A673 (cell line): ENCODE data around the gene C19orf85. TPM values are rescaled to one million over a fixed set of nuclear protein-coding genes. Genes with fewer than 3 reads are reported as not detected.

ENCODE experiments used
- BruUV-seq: library from RNA; stranded (reverse); fragments of 400-500 nt; replicated peaks from 2 replicates; lab custom pipeline; 2021; lab: Mats Ljungman, UMichigan
- CTCF ChIA-PET: fragments of 300-600 bp; sonication (Branson Sonifier 250); formaldehyde crosslinking; loops from one replicate; lab custom pipeline; 2022; ENCODE audit warnings: antibody characterized with exemption; lab: Charles Lee
- POLR2A ChIA-PET: fragments of 300-600 bp; sonication (Branson Sonifier 250); formaldehyde crosslinking; loops from one replicate; lab custom pipeline; 2022; ENCODE audit warnings: antibody characterized with exemption; ENCODE audit not compliant: low non-redundant PET; lab: Charles Lee
- DNase-seq: peaks from one replicate; pipeline ENCODE4 v3.0.0-alpha.2; 2015; ENCODE audit warnings: low spot score
- H3K27ac ChIP-seq: fragments of 200-600 bp; sonication (generic); 2 replicates; pipeline ENCODE4 v1.5.1; 2016; ENCODE audit warnings: mixed run types, low read depth, mild to moderate bottlenecking, mixed read lengths, antibody characterized with exemption, low read length; ENCODE audit not compliant: poor library complexity, severe bottlenecking
- H3K27me3 ChIP-seq: fragments of 200-600 bp; sonication (generic); replicated peaks from 2 replicates; pipeline ENCODE4 v1.6.1; 2017; ENCODE audit warnings: mixed run types, low read depth, mild to moderate bottlenecking, mixed read lengths, antibody characterized with exemption, low read length; ENCODE audit not compliant: insufficient read depth, poor library complexity
- H3K36me3 ChIP-seq: fragments of 200-600 bp; sonication (generic); 2 replicates; pipeline ENCODE4 v1.6.1; 2016; ENCODE audit warnings: mixed run types, mild to moderate bottlenecking, mixed read lengths, antibody characterized with exemption, low read length; ENCODE audit not compliant: insufficient read depth, poor library complexity, severe bottlenecking
- H3K4me1 ChIP-seq: fragments of 200-600 bp; sonication (generic); 2 replicates; pipeline ENCODE4 v1.6.1; 2017; ENCODE audit warnings: mixed run types, mild to moderate bottlenecking, mixed read lengths, antibody characterized with exemption, low read length; ENCODE audit not compliant: insufficient read depth, poor library complexity, severe bottlenecking
- H3K4me3 ChIP-seq: fragments of 200-600 bp; sonication (generic); 2 replicates; pipeline ENCODE4 v1.5.1; 2016; ENCODE audit warnings: low read depth, mixed run types, mild to moderate bottlenecking, mixed read lengths, low read length; ENCODE audit not compliant: poor library complexity, severe bottlenecking
- H3K9me3 ChIP-seq: fragments of 200-600 bp; sonication (generic); 2 replicates; pipeline ENCODE4 v1.6.1; 2016; ENCODE audit warnings: mixed run types, low read depth, mild to moderate bottlenecking, mixed read lengths, antibody characterized with exemption, low read length; ENCODE audit not compliant: poor library complexity, severe bottlenecking
- CTCF ChIP-seq: fragments of 300-800, 200-600 bp; sonication (generic); conservative IDR thresholded peaks from 2 replicates; pipeline ENCODE4 v1.5.1; 2017; ENCODE audit warnings: low read depth, mild to moderate bottlenecking, antibody characterized with exemption, low read length, moderate library complexity, mixed read lengths
- EZH2 ChIP-seq: fragments of 200-600 bp; sonication (generic); IDR thresholded peaks from 2 replicates; pipeline ENCODE4 v1.6.1; 2017; ENCODE audit warnings: borderline replicate concordance, low read depth, mild to moderate bottlenecking, mixed read lengths, antibody characterized with exemption, low read length; ENCODE audit not compliant: poor library complexity, severe bottlenecking
- intact Hi-C: fragments of 100-400 bp; cut with micrococcal nuclease; formaldehyde crosslinking; loops from one replicate; pipeline ENCODE4 v1.10.0; 2022; ENCODE audit not compliant: unreplicated experiment
- total RNA-seq: library from RNA; stranded (reverse); gene quantifications from 2 replicates; pipeline ENCODE4 v1.2.3, GENCODE V29; 2021

The C19orf85 gene
- total RNA-seq, 1 experiment from 2014 or later, result not detected

GRCh38 chr19:55502197-55502952, 37.8 kb upstream of the C19orf85 start:
- CTCF ChIA-PET, result no interaction called here

GRCh38 chr19:55500368-55500952, 35.9 kb upstream of the C19orf85 start:
- no peaks in the 10 kb centered on the region for H3K27me3 ChIP-seq
- POLR2A ChIA-PET, result no interaction called here
- TF ChIP-seq CTCF, result no peak
- TF ChIP-seq EZH2, result no peak
- BruUV-seq, result no TSS peak
- no peak overlapping the region for H3K27ac ChIP-seq
- H3K4me1 ChIP-seq, result no peaks in the 10 kb centered on the region
- H3K4me3 ChIP-seq, result no peak overlapping the region
- H3K36me3 ChIP-seq, result no peaks in the 10 kb centered on the region
- CTCF ChIA-PET, result no interaction called here
- intact Hi-C loops, result loop anchor here (5.0 kb wide), 1 partner anchor 33 kb away; no protein-coding TSS in a partner anchor
- H3K9me3 ChIP-seq, result no peaks in the 10 kb centered on the region
- DNase-seq, result no peak

More at GRCh38 chr19:55502197-55502952, 37.8 kb upstream of the C19orf85 start:
- H3K9me3 ChIP-seq, result no peaks in the 10 kb centered on the region
- no peak overlapping the region for H3K4me3 ChIP-seq
- H3K27ac ChIP-seq, result no peak overlapping the region
- no peaks in the 10 kb centered on the region for H3K27me3 ChIP-seq
- no peaks in the 10 kb centered on the region for H3K4me1 ChIP-seq
- POLR2A ChIA-PET, result no interaction called here
- TF ChIP-seq CTCF (no peak), EZH2 (no peak)
- BruUV-seq, result no TSS peak
- no peak for DNase-seq
- no peaks in the 10 kb centered on the region for H3K36me3 ChIP-seq
- intact Hi-C loops, result loop anchor here (5.0 kb wide), 1 partner anchor 35 kb away; no protein-coding TSS in a partner anchor

- no TSS peak for BruUV-seq
- Histone ChIP-seq H3K27ac (no peak overlapping the region), H3K27me3 (no peaks in the 10 kb centered on the region), H3K4me1 (peaks cover 4% of the 10 kb centered on the region), H3K36me3 (no peaks in the 10 kb centered on the region), H3K9me3 (no peaks in the 10 kb centered on the region), H3K4me3 (no peak overlapping the region)
- POLR2A ChIA-PET, result no interaction called here
- CTCF ChIA-PET, result no interaction called here
- DNase-seq, result no peak
- intact Hi-C loops, result no loop called here
- TF ChIP-seq CTCF, result no peak
- no peak for TF ChIP-seq EZH2
Observed at GRCh38 chr19:55498246-55498840, 33.8 kb upstream of the C19orf85 start.
